Fibroblast of the aortic adventitia (primary cell): ENCODE results near the gene ARHGAP10. TPM values are rescaled to one million over a fixed set of nuclear protein-coding genes. Genes with fewer than 3 reads are reported as not detected.

Source experiments
- DNase-seq: peaks from one replicate; pipeline ENCODE4 v3.0.0-alpha.2; 2010; ENCODE audit warnings: low read depth
- H3K4me3 ChIP-seq: 2 replicates; pipeline ENCODE4 v1.5.1; 2011; ENCODE audit warnings: low read depth, mild to moderate bottlenecking, control low read depth, low read length, moderate library complexity
- total RNA-seq: library from RNA; depleted of rRNA; stranded (reverse); fragments of >200 nt; gene quantifications from 2 replicates; pipeline ENCODE4 v1.2.3, GENCODE V29; 2012; ENCODE audit warnings: low replicate concordance
- TF ChIP-seq, protein P1 (sequence below): IDR thresholded peaks from 2 replicates; pipeline ENCODE4 v1.5.1; 2011; ENCODE audit warnings: mild to moderate bottlenecking, low read length, control low read depth, inconsistent platforms; ENCODE audit not compliant: insufficient read depth

ARHGAP10 gene
- total RNA-seq, 1 donor, result 45.0 TPM

DNA sequence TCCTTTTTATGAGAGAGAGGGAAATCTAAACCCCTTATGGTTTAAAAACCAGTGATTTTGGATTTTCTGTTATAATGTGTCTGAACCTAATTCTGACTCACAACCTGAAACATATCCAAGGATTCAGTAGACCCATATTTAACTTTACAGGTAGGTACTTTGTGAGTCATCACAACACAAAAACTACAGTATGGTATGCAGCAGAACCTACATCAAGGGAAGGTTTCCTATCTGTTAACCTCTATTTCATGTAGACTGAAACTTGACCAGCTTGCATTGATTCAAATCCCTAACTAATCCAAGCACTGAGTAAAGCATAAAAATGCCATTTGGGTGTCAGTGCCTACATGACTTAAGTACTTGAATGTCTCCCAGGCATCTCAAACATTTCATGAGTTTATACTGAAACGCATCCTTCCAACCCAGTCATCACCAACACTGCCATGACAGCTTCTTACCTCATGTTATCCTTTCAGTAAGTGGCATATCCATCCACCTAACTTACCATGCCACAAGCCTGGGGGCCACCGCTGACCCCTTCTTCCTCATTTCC, 4.3 kb upstream of the ARHGAP10 start:
- TF ChIP-seq, protein P1, sequence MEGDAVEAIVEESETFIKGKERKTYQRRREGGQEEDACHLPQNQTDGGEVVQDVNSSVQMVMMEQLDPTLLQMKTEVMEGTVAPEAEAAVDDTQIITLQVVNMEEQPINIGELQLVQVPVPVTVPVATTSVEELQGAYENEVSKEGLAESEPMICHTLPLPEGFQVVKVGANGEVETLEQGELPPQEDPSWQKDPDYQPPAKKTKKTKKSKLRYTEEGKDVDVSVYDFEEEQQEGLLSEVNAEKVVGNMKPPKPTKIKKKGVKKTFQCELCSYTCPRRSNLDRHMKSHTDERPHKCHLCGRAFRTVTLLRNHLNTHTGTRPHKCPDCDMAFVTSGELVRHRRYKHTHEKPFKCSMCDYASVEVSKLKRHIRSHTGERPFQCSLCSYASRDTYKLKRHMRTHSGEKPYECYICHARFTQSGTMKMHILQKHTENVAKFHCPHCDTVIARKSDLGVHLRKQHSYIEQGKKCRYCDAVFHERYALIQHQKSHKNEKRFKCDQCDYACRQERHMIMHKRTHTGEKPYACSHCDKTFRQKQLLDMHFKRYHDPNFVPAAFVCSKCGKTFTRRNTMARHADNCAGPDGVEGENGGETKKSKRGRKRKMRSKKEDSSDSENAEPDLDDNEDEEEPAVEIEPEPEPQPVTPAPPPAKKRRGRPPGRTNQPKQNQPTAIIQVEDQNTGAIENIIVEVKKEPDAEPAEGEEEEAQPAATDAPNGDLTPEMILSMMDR, result no peak
- DNase-seq, result no peak
- H3K4me3 ChIP-seq, result no peak overlapping the region

DNA sequence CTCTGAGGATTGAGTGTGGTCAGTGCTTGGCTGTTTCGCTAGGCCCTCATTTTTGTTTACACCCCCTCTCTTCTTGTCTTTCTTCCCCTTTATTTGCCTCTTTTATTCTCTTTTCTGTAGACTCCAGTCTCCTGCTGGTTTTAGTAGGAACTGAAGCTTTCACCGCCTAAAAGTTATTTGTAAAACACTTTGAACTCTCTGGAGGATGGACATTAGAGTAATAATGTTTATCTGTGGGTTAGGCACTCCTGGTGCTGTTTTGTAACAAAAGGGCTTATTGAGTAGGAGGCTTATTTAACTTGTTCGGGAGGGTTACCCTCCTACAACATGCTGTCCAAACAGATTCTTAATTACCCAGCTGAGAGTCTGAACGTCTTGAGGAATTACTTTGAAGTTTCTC, 1.6 kb upstream of the ARHGAP10 start:
- no peak overlapping the region for H3K4me3 ChIP-seq
- no peak for DNase-seq
- TF ChIP-seq, protein P1, result peak; percentile 13

DNA sequence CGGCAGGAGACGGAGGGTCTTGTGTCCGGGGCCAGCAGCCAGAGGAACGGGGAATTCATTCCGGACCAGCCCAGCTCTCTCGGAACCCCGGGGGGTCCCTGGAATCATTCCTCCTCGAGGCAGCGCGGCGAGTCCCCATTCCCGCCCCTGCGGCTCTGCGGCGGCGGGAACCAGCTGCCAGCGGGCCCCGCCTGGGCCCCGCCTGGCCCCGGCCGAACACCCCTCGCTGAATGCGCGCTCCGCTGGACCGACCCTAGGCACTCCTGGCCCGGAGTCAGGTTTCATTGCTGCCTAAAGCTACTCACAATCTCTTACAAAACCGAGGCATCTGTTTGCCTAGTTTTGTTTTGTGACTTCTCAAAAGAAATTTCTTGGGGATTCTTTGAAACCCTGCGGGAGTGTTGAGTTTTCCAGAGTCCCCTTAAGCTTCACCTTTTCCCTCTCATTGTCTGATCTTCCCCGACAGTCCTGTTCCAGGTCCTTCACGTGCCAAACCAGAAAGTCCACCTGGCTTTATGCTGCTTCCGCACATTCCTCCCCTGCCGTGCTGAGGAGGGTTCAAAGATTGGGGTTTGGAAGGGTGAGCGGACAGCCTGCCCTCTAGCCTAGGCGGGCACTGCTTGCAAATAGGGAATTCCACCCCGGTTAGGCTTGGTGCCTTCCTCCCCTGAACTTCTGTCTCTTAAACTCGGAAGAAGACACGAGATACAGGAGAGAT, 789 bp downstream of the ARHGAP10 start:
- H3K4me3 ChIP-seq, result peak overlapping the region; percentile 79
- DNase-seq, result peak; percentile 51
- TF ChIP-seq, protein P1, result no peak

DNA sequence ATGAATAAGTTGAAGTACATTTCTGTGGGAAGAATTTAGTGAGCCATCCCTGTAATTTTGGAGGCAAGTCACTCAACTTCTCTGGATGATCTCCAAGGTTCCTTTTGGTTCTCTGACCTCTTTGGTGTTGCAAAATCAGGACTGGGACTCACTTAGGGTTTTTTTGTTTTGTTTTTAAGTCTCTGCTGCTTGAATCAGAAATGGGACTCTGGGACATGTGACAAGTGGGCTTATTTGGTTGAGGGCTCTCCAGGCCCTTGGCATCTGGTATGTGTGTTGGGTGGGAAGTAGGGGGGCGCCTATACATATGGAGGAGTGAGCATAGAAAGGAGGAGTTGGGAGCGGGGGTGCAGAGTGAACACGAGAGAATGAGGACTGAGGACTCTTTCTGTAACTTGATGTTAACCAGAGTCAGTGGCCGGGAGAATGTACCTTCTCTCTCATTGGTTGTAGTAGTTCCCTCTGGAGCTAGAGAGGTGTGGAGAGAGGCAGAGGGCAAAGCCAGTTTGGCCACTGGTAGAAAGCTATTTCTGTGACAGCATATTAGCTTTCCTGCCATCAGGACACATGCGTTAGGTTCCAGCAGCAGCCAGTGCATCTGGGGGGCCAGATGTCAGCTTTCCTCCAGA, 1.9 kb downstream of the ARHGAP10 start:
- TF ChIP-seq, protein P1, result no peak
- DNase-seq, result peak; percentile 56
- H3K4me3 ChIP-seq, result peak overlapping the region; percentile 79

DNA sequence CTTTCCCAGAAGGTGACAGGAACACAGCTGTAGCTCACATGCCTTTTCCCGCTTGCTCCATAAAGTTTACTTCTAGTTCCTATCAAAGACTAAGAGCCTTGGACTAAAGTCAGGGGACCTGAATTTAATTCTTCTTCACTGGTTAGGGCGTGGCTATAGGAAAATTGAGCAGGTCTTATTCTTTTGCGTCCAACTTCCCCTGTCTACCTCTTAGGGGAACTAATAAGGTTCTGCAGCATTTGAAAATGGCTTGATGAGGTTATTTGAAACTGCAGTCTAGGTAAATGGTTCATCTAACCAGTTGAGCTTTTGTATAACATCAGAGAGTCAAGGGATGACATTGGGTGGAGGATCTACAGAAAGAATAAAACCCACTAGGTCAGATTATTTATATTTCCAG, 2.6 kb downstream of the ARHGAP10 start:
- TF ChIP-seq, protein P1, result no peak
- H3K4me3 ChIP-seq, result peak overlapping the region; percentile 79

DNA sequence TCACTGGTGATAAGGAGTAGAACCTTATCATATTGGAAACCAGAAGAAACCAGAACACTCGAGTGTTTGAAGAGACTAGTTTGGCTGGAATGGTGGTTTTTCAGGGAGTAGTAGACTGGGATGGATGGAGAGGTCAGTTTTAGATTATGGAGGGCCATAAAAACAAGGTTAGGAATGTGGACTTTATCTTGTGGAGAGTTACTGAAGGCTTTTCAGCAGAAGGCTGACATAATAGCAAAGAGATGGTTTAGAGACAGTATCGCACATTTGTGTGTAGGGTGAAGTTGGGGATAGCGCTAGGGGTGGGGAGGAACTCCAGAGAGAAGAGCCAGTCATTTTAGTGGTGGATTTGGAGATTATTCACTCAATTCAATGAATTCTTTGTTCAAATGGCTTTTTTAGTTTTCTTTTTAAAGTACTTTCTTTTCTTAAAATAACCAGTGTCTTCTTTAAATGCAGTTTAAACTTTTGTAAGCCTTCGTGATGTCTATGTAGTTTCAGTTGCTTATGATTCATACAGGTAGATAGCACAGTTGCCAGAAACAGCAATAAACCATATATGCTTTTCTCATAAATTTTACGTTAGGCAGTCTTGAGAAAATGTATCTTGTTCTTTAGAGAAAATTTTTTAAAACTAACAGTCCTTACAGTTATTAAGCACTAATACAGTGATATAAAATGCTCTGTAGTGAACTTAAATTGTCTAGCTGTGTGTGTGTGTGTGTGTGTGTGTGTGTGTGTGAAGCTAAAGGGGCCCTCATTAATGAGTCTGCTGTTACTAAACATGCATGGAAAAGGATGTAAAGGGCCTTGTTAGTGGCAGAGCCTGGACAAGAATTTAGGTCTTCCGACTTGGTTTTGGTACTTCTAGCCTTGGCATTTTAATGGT, 3.8 kb downstream of the ARHGAP10 start:
- peak; percentile 23 for DNase-seq
- TF ChIP-seq, protein P1, result no peak
- H3K4me3 ChIP-seq, result peak overlapping the region; percentile 31

More for the DNA sequence above, 2.6 kb downstream of the ARHGAP10 start:
- no peak for DNase-seq
